B cell (primary cell): ENCODE results near the gene TRIM47. TPM values are rescaled to one million over a fixed set of nuclear protein-coding genes. Genes with fewer than 3 reads are reported as not detected.

ENCODE experiments used
- ATAC-seq: fragments of 200-7000 bp; cut with Tn5 transposase; one replicate; pipeline ENCODE4 v1.10.0; 2021; ENCODE audit warnings: low read depth, mild to moderate bottlenecking, moderate number of reproducible peaks, moderate library complexity
- CTCF ChIA-PET: fragments of 350-600 bp; sonication (Branson Sonifier 250); formaldehyde crosslinking; loops from one replicate; lab custom pipeline; 2021; ENCODE audit warnings: antibody characterized with exemption, inconsistent platforms; lab: Charles Lee
- POLR2A ChIA-PET: fragments of 350-600 bp; sonication (Branson Sonifier 250); formaldehyde crosslinking; loops from one replicate; lab custom pipeline; 2021; ENCODE audit warnings: antibody characterized with exemption; lab: Charles Lee
- DNase-seq: peaks from one replicate; pipeline ENCODE4 v3.0.0; 2013
- H2AFZ ChIP-seq: 2 replicates; pipeline ENCODE4 v1.6.1; 2012; ENCODE audit warnings: mild to moderate bottlenecking, low read depth, low read length; ENCODE audit not compliant: insufficient read depth, poor library complexity, severe bottlenecking
- H3K27ac ChIP-seq, 2 donors: 1 replicate in 1 of 2; 2 replicates in 1 of 2; pipeline ENCODE4 v1.5.1; 2012 to 2013; ENCODE audit warnings: low read length in 2 of 2, mild to moderate bottlenecking in 2 of 2, moderate library complexity in 1 of 2
- H3K27me3 ChIP-seq, 4 experiments: fragments of 200-600 bp in 1 of 4; sonication (generic) in 1 of 4; replicated peaks in 1 of 4; 1 replicate in 2 of 4; 2 replicates in 2 of 4; pipeline versions ENCODE4 v1.6.1 to v1.7.0; 2013 to 2016; ENCODE audit warnings: low read length in 3 of 4, mild to moderate bottlenecking in 2 of 4, mixed read lengths in 1 of 4, moderate library complexity in 1 of 4; ENCODE audit not compliant: insufficient read depth in 4 of 4, control insufficient read depth in 3 of 4; ENCODE audit errors: control extremely low read depth in 1 of 4
- H3K36me3 ChIP-seq, 2 experiments: replicated peaks in 1 of 2; 1 replicate in 1 of 2; 2 replicates in 1 of 2; pipeline versions ENCODE4 v1.6.1 to v1.7.1; 2013; ENCODE audit warnings: low read length in 1 of 2; ENCODE audit not compliant: insufficient read depth in 2 of 2, control insufficient read depth in 1 of 2; ENCODE audit errors: control extremely low read depth in 1 of 2, extremely low read depth in 1 of 2
- H3K4me1 ChIP-seq, 2 donors: fragments of 200-600 bp in 1 of 2; sonication (generic) in 1 of 2; 1 replicate in 1 of 2; 2 replicates in 1 of 2; pipeline versions ENCODE4 v1.5.1 to v1.6.1; 2013 to 2017; ENCODE audit warnings: low read length in 2 of 2; ENCODE audit not compliant: control insufficient read depth in 2 of 2, insufficient read depth in 2 of 2
- H3K4me2 ChIP-seq: replicated peaks from 2 replicates; pipeline ENCODE3; 2012; ENCODE audit warnings: mild to moderate bottlenecking, low read depth, low read length; ENCODE audit not compliant: poor library complexity, severe bottlenecking
- H3K4me3 ChIP-seq, 5 experiments: fragments of 200-600 bp in 1 of 5; sonication (generic) in 1 of 5; 1 replicate in 3 of 5; 2 replicates in 2 of 5; pipeline versions ENCODE4 v1.5.1 to v1.7.0; 2011 to 2016; ENCODE audit warnings: low read length in 4 of 5, mild to moderate bottlenecking in 4 of 5, low read depth in 2 of 5, control low read depth in 1 of 5, moderate library complexity in 1 of 5; ENCODE audit not compliant: insufficient read depth in 1 of 5; ENCODE audit errors: control extremely low read depth in 1 of 5, extremely low read depth in 1 of 5
- H3K79me2 ChIP-seq: fragments of 200-600 bp; sonication (generic); one replicate; pipeline ENCODE4 v1.6.0; 2016; ENCODE audit warnings: low read length; ENCODE audit not compliant: control insufficient read depth, insufficient read depth
- H3K9ac ChIP-seq: fragments of 200-600 bp; sonication (generic); 2 replicates; pipeline ENCODE4 v1.6.1; 2017; ENCODE audit warnings: mild to moderate bottlenecking, low read length, moderate library complexity
- H3K9me3 ChIP-seq, 3 donors: one replicate each; pipeline versions ENCODE4 v1.6.1 to v1.7.1; 2013; ENCODE audit warnings: low read length in 2 of 3; ENCODE audit not compliant: control insufficient read depth in 2 of 3, insufficient read depth in 1 of 3; ENCODE audit errors: control extremely low read depth in 1 of 3
- H4K20me1 ChIP-seq: 2 replicates; pipeline ENCODE4 v1.6.0; 2012; ENCODE audit warnings: mild to moderate bottlenecking, low read length; ENCODE audit not compliant: insufficient read depth, control insufficient read depth, poor library complexity, severe bottlenecking
- H3K27ac Mint-ChIP-seq: one replicate; pipeline ENCODE4 v1.8.0; 2021; ENCODE audit warnings: mixed read lengths
- H3K27me3 Mint-ChIP-seq: one replicate; pipeline ENCODE4 v1.8.0; 2021; ENCODE audit warnings: mixed read lengths
- H3K4me1 Mint-ChIP-seq: one replicate; pipeline ENCODE4 v1.8.0; 2021; ENCODE audit warnings: mixed read lengths
- H3K4me3 Mint-ChIP-seq: one replicate; pipeline ENCODE4 v1.8.0; 2021; ENCODE audit warnings: mixed read lengths
- H3K9me3 Mint-ChIP-seq: one replicate; pipeline ENCODE4 v1.8.0; 2022; ENCODE audit warnings: mixed read lengths; ENCODE audit not compliant: insufficient read depth
- EZH2 ChIP-seq: IDR thresholded peaks from 2 replicates; pipeline ENCODE4 v1.6.1; 2012; ENCODE audit warnings: borderline replicate concordance, low read depth, mild to moderate bottlenecking, moderate library complexity, low read length; ENCODE audit not compliant: insufficient read depth, poor library complexity, severe bottlenecking
- WGBS: methylation state at CpG from one replicate; pipeline ENCODE4 v1.1.5; 2013; ENCODE audit warnings: missing lambda C conversion rate; ENCODE audit not compliant: insufficient coverage; 5-methylcytosine and 5-hydroxymethylcytosine counted together
- intact Hi-C: fragments of 100-400 bp; cut with micrococcal nuclease; formaldehyde crosslinking; loops from one replicate; pipeline ENCODE4 v1.10.0; 2022
- polyA plus RNA-seq: library from polyadenylated mRNA; depleted of rRNA; stranded (reverse); fragments of >200 nt; gene quantifications from 2 replicates; pipeline ENCODE4 v1.2.3, GENCODE V29; 2012
- total RNA-seq, 2 donors: library from RNA; stranded (reverse); fragments of 120-200 nt in 1 of 2; gene quantifications; 1 replicate in 1 of 2; 2 replicates in 1 of 2; pipeline versions ENCODE4 v1.2.3 to v1.2.4, GENCODE V29; 2013 to 2022
- TF ChIP-seq, protein P1 (sequence below): fragments of 200-600 bp; IDR thresholded peaks from one replicate; pipeline ENCODE4 v1.8.0; 2022; ENCODE audit warnings: antibody characterized with exemption, mild to moderate bottlenecking

Gene TRIM47
- total and polyA plus RNA-seq, 2 donors (not counting 1 experiment from before 2014, with no cell fraction given), result 6.4 to 8.3 TPM

DNA sequence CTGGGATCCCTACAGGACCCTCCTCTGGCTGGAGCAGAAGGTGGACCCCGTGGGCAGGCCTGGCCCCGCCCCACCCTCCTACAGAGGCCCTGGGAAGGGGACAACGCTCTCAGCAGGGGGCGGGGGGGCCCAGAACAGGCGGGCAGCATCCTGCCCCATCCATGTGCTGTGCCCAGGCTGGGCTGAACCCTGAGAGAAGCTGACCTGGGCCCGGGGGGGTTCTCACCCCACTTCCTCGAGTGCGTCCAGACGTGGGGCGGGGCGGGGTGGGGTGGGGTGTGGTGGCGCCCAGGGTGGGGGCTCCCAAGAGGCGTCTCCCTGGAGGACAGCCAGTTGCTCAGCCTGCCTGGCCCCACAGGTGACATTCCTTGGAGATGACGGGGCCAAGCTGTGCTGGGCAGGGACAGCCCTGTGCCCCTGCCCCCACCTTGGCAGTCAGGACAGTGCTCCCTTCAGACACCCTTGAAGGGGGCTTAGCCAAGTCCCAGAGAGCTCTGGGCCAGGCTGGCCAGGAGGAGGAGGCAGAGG lies 33.8 kb downstream of the TRIM47 start:
- H3K4me1 Mint-ChIP-seq, result peaks cover 26% of the 10 kb centered on the region
- peaks cover 18% of the 10 kb centered on the region for H4K20me1 ChIP-seq
- H3K4me3 ChIP-seq, result peak overlapping the region in 4 of 5 experiments; percentile 72 to 86 (median 78)
- peak overlapping the region; percentile 97 for H3K27ac Mint-ChIP-seq
- no peaks in the 10 kb centered on the region for H3K27me3 Mint-ChIP-seq
- peak overlapping the region; percentile 95 for H2AFZ ChIP-seq
- intact Hi-C loops, result loop anchor here (1.0 to 10.0 kb wide), 5 partner anchors 11 to 160 kb away; partner anchors contain the start of genes CDK3, TRIM47, TRIM65 and UNK
- ATAC-seq (peak; percentile 3), DNase-seq (no peak)
- CTCF ChIA-PET, result interaction anchor here (1.1 to 7.2 kb wide), 15 partner anchors 10 to 97 kb away, joined by 3 to 53 read pairs (median 6); partner anchors contain the start of genes TRIM47, TRIM65 and WBP2
- H3K9me3 ChIP-seq, result no peaks in the 10 kb centered on the region
- peaks cover 2 to 56% of the 10 kb centered on the region in 2 experiments for H3K36me3 ChIP-seq
- POLR2A ChIA-PET, result interaction anchor here (0.5 to 4.5 kb wide), 10 partner anchors 11 to 644 kb away, joined by 3 to 82 read pairs (median 8); partner anchors contain the start of genes MRPL38, TRIM65, UNK and WBP2
- H3K9ac ChIP-seq, result peak overlapping the region; percentile 91
- 8% methylated on average over 6 of the region's 14 CpGs for WGBS
- no peaks in the 10 kb centered on the region for H3K27me3 ChIP-seq
- peak overlapping the region; percentile 92 to 93 for H3K27ac ChIP-seq
- H3K79me2 ChIP-seq, result peaks cover 42% of the 10 kb centered on the region
- no peaks in the 10 kb centered on the region for H3K9me3 Mint-ChIP-seq
- peaks cover 17 to 43% of the 10 kb centered on the region in 2 donors for H3K4me1 ChIP-seq
- peak overlapping the region; percentile 94 for H3K4me3 Mint-ChIP-seq
- TF ChIP-seq, protein P1, sequence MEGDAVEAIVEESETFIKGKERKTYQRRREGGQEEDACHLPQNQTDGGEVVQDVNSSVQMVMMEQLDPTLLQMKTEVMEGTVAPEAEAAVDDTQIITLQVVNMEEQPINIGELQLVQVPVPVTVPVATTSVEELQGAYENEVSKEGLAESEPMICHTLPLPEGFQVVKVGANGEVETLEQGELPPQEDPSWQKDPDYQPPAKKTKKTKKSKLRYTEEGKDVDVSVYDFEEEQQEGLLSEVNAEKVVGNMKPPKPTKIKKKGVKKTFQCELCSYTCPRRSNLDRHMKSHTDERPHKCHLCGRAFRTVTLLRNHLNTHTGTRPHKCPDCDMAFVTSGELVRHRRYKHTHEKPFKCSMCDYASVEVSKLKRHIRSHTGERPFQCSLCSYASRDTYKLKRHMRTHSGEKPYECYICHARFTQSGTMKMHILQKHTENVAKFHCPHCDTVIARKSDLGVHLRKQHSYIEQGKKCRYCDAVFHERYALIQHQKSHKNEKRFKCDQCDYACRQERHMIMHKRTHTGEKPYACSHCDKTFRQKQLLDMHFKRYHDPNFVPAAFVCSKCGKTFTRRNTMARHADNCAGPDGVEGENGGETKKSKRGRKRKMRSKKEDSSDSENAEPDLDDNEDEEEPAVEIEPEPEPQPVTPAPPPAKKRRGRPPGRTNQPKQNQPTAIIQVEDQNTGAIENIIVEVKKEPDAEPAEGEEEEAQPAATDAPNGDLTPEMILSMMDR, result no peak
- TF ChIP-seq EZH2, result no peak
- peak overlapping the region; percentile 99 for H3K4me2 ChIP-seq
